Measurements from ENCODE around the gene SH3BP4.

Gene SH3BP4, protein sequence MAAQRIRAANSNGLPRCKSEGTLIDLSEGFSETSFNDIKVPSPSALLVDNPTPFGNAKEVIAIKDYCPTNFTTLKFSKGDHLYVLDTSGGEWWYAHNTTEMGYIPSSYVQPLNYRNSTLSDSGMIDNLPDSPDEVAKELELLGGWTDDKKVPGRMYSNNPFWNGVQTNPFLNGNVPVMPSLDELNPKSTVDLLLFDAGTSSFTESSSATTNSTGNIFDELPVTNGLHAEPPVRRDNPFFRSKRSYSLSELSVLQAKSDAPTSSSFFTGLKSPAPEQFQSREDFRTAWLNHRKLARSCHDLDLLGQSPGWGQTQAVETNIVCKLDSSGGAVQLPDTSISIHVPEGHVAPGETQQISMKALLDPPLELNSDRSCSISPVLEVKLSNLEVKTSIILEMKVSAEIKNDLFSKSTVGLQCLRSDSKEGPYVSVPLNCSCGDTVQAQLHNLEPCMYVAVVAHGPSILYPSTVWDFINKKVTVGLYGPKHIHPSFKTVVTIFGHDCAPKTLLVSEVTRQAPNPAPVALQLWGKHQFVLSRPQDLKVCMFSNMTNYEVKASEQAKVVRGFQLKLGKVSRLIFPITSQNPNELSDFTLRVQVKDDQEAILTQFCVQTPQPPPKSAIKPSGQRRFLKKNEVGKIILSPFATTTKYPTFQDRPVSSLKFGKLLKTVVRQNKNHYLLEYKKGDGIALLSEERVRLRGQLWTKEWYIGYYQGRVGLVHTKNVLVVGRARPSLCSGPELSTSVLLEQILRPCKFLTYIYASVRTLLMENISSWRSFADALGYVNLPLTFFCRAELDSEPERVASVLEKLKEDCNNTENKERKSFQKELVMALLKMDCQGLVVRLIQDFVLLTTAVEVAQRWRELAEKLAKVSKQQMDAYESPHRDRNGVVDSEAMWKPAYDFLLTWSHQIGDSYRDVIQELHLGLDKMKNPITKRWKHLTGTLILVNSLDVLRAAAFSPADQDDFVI

GRCh38 chr2:234951664-234952269, at the start of gene SH3BP4:
TSS of gene SH3BP4 (plus strand) at chr2:234952017. CDS start at chr2:235035003, 82,986 bp downstream.
- peak; percentile 82 for DNase-seq (ENCODE audit: low spot score)

- no peak for DNase-seq (ENCODE audit: low spot score)
Observed at GRCh38 chr2:234904785-234905184, 47.0 kb upstream of the SH3BP4 start.

GRCh38 chr2:234905547-234906265, 46.1 kb upstream of the SH3BP4 start:
- peak; percentile 46 for DNase-seq (ENCODE audit: low spot score)

DNA sequence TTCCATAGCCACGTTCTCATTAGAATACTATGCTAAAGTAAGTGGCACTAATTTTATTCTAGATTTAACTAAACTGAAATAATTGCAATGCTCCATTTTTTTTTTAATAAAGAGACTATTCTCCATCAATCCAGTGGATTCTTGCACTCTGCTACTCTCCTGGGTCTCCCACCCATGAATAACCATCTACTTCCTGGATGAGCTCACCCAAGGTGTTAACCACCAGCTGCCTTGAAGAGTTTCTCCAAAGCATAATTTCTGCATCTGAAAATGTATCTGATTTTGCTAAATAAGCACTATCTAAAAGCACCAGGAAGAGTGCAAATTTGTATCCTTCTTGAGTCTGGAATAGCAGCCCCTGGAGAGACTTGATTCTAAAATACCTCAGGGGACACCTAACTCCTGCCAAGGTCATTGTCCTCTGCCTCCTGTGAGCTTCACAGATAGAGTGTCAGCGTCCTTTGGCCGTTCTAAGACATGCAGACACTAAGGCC, 41.6 kb upstream of the SH3BP4 start:
- peak; percentile 13 for DNase-seq (ENCODE audit: low spot score)

- DNase-seq (ENCODE audit: low spot score) = peak; percentile 64
Observed at GRCh38 chr2:234911271-234911670, 40.5 kb upstream of the SH3BP4 start.

DNA sequence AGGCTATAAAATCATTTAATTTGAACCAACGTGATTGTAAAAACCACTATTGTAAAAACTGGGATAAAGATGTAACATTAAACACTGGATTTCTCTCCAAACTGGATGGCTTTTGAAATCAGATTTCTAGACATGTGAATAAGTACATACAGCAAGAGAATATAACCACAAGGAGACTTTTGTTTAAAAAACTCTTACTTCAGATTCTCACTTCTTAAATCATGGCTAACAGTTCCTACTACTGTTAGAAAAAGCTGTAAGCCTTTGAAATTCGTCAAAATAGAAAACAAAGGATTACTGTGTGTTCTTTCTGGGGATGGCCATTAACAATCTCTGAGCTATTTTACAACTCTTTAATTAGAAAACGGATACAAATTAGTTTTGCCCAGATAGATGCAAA, 39.4 kb upstream of the SH3BP4 start:
- DNase-seq (ENCODE audit: low spot score) = no peak

DNA sequence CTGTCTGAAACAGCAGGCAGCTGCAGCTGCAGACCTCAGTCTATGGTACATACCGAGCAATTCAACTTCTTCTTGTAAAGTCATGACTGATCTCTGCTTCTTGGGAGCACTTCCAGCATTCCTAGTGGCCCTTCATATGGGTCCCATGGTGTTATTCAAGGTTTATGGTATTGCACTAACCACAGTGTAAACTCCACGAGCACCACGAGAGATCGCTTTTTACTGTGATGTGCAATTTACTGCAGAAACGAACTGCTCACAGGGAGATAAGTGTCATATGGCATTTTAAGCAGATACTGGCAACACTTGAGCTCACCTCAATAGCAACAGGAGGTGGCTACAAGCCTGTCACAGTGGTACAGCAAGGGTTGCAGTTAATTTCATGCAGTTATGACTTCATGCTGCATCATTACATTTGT, 38.6 kb upstream of the SH3BP4 start:
- no peak for DNase-seq (ENCODE audit: low spot score)

DNA sequence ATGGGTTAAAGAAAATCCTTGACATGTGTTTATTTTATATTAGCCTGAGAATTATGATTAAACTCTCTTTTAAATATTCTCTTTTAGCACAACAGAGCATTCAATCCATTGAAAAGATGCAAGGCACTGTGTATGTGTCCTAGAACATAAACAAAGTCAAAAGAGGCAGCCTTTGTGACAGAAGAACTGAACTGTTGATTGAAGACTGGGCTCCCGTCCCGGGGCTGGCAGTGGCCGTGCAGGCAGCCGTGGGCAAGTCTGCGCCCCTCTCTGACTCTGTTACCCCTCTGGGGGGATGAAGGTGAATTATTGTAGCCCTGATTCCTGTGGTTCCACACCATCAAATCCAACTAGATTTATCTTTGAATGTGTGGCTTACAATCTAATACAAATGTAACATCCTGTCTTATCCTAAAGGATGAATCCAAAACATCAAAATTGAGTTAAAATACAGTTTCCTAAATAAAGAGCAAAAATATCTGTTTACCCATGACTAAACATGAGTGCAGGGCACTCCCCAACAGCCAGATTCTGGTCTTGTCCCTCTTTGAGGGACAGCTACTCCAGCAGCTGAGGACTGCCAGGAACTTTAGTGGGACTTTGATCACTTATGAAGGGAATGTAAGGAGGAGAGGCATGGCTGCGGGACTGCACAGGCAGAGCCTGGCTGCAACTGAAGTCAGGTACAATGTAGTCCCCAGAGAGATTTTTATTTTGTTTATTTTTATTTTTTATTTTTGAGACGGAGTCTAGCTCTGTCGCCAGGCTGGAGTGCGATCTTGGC, 37.3 kb upstream of the SH3BP4 start:
- no peak for DNase-seq (ENCODE audit: low spot score)

GRCh38 chr2:234916674-234917073, 35.1 kb upstream of the SH3BP4 start:
- no peak for DNase-seq (ENCODE audit: low spot score)

- DNase-seq (ENCODE audit: low spot score) = peak; percentile 17
Observed at GRCh38 chr2:234917211-234917975, 34.4 kb upstream of the SH3BP4 start.

- DNase-seq (ENCODE audit: low spot score) = peak; percentile 88
Observed at GRCh38 chr2:234919711-234920110, 32.1 kb upstream of the SH3BP4 start.

- no peak for DNase-seq (ENCODE audit: low spot score)
Observed at GRCh38 chr2:234920836-234921235, 31.0 kb upstream of the SH3BP4 start.

DNA sequence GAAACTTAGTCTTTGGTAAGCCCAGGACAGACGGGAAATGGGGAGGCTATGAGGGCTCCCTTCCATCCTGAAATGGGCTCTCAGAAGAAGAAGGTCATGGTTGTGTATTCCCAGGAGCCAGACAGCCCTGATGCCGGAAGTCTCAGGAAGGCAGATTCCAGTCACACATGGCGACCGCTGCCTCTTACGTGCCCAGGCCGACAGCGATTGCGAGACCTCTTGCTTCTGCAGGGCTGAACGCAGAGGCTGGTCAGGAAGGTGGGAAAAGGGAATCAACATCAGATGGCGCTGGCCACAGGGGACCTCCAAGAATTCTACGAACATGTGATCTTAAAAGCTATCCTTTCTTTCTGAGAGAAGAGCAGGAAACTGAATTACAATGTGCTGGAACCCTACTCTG, 22.8 kb upstream of the SH3BP4 start:
- DNase-seq (ENCODE audit: low spot score) = no peak

- DNase-seq (ENCODE audit: low spot score) = peak; percentile 22
Observed at GRCh38 chr2:234930397-234930796, 21.4 kb upstream of the SH3BP4 start.

DNA sequence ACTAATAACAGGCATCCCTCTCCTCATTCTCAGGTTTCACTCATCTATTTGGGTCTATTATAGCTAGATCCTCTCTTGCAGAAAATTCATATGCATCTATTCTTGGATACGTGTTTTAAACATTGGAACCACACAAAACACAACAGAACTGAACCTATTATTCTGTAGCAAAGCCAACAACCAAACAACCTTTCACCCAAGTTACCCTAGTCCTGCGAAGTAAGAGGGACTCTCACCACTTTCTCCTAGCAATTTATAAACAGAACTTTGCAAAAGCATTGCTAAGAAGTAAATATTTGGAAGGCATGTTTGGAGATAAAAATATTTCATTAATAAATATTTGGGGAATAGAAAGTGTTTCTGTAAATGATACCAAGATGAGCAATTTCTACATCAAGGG, 20.4 kb upstream of the SH3BP4 start:
- DNase-seq (ENCODE audit: low spot score) = no peak

- peak; percentile 59 for DNase-seq (ENCODE audit: low spot score)
Observed at GRCh38 chr2:234932591-234933168, 19.1 kb upstream of the SH3BP4 start.

- no peak for DNase-seq (ENCODE audit: low spot score)
Observed at GRCh38 chr2:234935311-234935710, 16.5 kb upstream of the SH3BP4 start.

DNA sequence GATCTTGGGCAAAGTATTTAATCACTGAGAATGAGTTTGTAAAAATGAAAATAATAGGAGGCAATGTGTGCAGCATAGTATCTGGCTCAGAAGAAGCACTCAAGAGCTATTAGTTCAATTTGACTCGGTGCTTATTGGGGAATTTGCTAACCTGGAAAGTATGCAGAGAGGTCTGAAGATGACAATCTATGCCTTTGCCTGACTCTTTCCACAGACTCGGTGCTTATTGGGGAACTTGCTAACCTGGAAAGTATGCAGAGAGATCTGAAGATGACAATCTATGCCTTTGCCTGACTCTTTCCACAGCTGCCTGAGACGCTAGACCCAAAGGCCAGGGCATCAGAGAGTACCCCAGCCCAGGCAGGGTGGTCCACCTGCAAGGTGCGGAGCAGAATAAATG, 12.2 kb upstream of the SH3BP4 start:
- no peak for DNase-seq (ENCODE audit: low spot score)

DNA sequence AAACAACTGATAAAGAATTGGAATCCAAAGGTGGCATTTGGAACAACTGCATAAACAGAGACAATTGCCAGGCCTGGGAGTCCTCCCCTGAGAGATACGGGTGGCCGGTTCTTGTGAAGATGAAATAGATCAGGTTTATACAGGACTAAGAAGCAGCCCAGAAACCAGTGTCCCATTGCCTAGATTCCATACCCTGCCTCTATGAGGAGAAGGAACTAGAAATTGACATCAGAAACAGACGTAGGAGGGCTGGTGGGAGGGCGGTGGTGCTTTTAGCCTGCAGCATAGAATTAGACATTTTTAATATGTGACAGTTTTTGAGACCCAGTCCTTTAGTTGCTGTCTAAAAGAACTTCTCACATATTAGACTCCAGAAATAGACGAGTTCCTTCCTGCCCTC, 11.8 kb upstream of the SH3BP4 start:
- no peak for DNase-seq (ENCODE audit: low spot score)

- no peak for DNase-seq (ENCODE audit: low spot score)
Observed at GRCh38 chr2:234940527-234940926, 11.3 kb upstream of the SH3BP4 start.

Measured in kidney tubule cell (primary cell).